Fibroblast of mammary gland (primary cell): ENCODE results near the gene KRT74.

Experiments used
- DNase-seq: peaks from one replicate; pipeline ENCODE4 v3.0.0-alpha.2; 2010; ENCODE audit warnings: low read depth
- H3K4me3 ChIP-seq: 2 replicates; pipeline ENCODE4 v1.5.1; 2011; ENCODE audit warnings: low read depth, mild to moderate bottlenecking, low read length, moderate library complexity; ENCODE audit not compliant: control insufficient read depth
- TF ChIP-seq, protein P1 (sequence below): conservative IDR thresholded peaks from 2 replicates; pipeline ENCODE4 v1.5.1; 2011; ENCODE audit warnings: low read depth, low read length, inconsistent platforms; ENCODE audit not compliant: control insufficient read depth, insufficient read depth

The KRT74 gene

DNA sequence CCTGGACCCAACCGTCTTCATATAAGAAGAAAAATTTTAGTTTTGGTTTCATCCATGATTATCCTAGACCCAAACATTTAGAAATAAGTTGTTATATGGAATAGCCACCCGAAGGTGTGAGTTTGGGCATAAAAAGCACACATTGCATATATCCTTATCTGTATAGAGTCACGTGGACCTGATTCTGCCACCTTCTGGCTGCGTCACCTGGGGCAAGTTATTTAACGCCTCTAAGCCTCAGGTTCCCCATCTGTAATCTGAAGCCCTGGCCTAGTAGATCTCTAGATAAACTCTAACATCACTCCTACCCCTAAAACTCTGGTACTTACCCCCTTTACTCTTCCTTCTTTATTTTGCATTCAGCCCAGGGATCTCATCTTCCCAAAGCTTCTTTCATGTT, 39.2 kb downstream of the KRT74 start:
- H3K4me3 ChIP-seq, result no peak overlapping the region
- TF ChIP-seq, protein P1, sequence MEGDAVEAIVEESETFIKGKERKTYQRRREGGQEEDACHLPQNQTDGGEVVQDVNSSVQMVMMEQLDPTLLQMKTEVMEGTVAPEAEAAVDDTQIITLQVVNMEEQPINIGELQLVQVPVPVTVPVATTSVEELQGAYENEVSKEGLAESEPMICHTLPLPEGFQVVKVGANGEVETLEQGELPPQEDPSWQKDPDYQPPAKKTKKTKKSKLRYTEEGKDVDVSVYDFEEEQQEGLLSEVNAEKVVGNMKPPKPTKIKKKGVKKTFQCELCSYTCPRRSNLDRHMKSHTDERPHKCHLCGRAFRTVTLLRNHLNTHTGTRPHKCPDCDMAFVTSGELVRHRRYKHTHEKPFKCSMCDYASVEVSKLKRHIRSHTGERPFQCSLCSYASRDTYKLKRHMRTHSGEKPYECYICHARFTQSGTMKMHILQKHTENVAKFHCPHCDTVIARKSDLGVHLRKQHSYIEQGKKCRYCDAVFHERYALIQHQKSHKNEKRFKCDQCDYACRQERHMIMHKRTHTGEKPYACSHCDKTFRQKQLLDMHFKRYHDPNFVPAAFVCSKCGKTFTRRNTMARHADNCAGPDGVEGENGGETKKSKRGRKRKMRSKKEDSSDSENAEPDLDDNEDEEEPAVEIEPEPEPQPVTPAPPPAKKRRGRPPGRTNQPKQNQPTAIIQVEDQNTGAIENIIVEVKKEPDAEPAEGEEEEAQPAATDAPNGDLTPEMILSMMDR, result no peak
- DNase-seq, result no peak

DNA sequence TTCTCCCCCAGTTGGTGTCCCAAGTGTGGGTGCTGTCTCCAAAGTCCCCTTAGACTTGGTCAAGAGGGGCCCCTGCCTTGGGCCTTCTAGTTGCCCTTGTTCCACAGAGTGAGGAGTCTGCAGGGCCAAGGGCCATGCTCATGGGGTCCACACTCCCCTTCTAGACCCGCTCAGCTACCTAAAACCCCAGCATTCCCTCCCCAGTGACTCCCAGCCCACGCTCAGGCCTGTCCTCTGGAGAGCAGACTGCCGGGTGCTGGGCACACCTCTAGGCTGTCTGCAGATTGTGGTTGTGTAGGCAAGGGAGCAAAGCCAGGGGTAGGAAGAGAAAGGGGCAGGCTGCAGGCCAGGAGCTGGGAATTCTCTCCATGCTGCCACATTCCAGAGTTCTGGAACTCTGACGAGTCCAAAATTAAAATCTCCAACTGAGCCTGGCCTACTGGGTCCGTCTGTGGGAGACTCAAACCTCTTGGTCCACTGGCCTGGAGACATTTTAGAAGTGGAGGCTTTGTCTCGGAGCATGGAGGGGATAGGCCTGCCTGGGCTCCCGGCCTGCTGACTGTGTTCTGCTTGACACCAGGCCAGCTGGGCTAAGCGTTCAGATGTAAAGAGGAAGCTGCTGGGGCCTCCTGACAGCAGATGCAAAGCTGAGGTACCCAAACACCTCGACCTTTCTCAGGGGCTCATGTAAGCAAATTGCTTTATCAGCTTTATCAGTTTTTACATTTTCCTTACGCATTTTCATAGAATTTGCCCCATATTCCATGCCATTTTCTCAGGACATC, 39.8 kb downstream of the KRT74 start:
- TF ChIP-seq, protein P1, result no peak

DNA sequence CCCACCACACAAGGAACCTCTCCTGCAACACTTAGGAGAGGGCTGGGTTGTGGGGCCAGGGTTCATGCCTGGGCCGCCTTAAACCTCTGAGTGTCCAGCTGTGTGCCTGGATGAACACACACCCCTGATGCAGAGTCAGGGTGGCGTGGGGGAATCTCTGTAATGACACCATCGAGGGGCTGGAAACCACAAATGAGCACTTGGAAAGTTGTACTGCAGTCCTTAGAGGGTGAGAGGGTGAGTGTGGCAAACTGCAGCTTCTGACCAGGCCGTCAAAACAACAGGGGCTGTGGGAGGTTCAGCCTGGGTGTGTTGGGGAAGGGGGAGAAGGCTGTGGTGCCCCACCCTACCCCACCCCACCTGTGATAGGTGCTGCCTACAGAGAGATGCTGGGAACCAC, 41.0 kb downstream of the KRT74 start:
- DNase-seq, result no peak
- TF ChIP-seq, protein P1, result no peak
- H3K4me3 ChIP-seq, result no peak overlapping the region

More for the DNA sequence above, 39.8 kb downstream of the KRT74 start:
- DNase-seq, result no peak
- no peak overlapping the region for H3K4me3 ChIP-seq

DNA sequence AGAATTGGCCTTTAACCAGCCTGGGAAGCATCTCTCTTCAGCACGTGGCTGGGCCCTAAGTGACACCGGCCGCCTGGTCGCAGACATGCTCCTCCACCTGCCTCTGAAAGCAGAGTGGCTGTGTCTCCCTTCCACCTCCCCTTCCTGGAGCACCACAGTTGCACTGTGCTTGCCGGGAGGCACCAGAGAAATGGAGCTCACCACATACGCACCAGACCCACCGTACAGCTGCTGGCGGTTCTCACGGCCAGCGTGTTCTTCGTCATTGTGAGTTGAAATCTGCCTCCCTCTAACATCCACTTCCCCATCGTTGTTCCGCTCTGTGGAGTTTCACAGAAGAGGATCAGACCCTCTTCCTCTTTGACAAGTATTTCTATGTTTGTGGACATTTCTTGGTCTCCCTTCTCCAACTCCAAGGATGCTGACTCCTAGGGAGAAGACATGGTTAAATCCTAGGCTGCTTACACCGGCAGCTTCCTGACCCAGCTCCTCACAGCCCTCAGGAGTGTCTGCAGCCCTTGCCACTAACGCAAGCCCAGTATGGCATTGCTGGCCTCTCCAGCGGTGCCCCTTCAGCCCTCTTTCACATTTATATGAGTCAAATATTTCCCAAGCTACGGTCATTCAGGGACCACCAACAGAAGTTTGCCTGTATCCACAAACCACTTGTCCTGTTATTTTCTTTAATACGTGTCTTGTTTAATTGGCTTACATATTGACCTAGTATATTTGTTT, 41.9 kb downstream of the KRT74 start:
- no peak for DNase-seq

DNA sequence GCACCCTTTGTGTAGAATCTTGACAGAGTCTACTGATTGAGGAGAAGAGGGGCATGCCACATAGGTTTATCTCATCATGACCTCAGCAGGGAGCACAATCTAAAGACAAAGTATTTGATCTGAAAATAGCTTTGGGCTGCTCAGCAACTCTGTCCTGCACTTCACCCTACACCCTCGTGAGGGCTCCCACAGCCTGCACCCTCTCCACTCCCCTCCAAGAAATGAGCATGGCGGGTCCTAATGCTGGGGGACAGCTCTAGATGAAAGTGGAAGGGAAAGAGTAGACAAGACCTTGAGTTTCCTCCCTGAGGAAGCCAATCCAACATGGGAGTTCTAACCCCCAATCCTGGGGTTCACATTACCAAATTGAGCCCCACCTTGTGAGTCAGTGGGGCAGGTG, 42.7 kb downstream of the KRT74 start:
- TF ChIP-seq, protein P1, result no peak
- no peak overlapping the region for H3K4me3 ChIP-seq
- no peak for DNase-seq

More for the DNA sequence above, 41.9 kb downstream of the KRT74 start:
- H3K4me3 ChIP-seq, result no peak overlapping the region
- TF ChIP-seq, protein P1, result no peak

DNA sequence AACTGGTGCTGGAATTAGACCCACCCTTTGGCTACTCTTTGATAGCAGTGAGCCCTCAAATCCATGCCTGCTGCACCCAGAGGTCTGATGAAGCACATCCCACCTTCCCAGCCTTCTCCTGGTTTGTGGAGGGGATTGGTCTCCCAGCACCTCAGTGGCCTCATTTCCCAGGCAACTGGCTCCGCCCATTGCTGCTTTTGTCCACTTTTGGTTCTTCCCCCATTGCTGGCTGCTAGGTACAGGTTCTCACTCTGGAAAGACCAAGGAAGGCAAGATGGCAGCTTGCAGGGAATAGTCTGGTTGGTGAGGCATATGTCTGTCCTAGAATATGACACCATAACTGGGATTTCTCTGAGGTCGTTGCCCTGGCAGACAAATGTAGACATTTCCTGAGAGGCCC, 43.3 kb downstream of the KRT74 start:
- H3K4me3 ChIP-seq, result no peak overlapping the region

More for the DNA sequence above, 43.3 kb downstream of the KRT74 start:
- TF ChIP-seq, protein P1, result no peak
- no peak for DNase-seq
